ENCODE data around the gene LAMA4. TPM values are rescaled to one million over a fixed set of nuclear protein-coding genes. Genes with fewer than 3 reads are reported as not detected.

LAMA4 gene
- total RNA-seq, 1 donor from 2014 or later = 18.0 TPM

- no peak overlapping the region for H3K4me3 Mint-ChIP-seq
- peak overlapping the region; percentile 19 for H3K27ac Mint-ChIP-seq (ENCODE audit: unreplicated experiment)
- no peak for DNase-seq (ENCODE audit: low read depth, low spot score)
- no peaks in the 10 kb centered on the region for H3K27me3 Mint-ChIP-seq (ENCODE audit: low read depth)
- TF ChIP-seq CTCF (conservative IDR thresholded peaks at IDR 0.05) = no peak
- H3K9me3 Mint-ChIP-seq = no peaks in the 10 kb centered on the region
- no peaks in the 10 kb centered on the region for H3K4me1 Mint-ChIP-seq
- H3K36me3 Mint-ChIP-seq (ENCODE audit: low read depth) = peaks cover 9% of the 10 kb centered on the region
These were observed 17.3 kb downstream of the LAMA4 start for GRCh38 chr6:112237066-112237465.

DNA sequence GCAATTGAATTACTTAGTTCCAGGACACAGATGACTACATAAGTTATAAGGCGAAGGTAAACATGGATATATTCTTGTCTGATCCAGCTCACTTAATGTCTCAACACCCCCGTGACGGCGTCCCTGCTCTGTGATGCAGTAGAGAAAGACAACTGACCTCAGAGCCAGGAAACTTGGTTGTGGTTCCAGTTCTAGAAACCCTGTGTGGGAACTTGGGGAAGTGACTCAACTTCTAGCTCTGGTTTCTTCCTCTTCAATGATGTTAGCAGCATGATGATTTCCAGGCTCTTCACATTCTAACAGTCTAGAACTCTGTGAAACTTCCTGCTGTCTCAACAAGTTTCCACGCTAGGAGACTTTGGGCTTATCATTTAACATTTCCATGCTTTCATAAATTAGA, 18.4 kb downstream of the LAMA4 start:
- Mint-ChIP-seq H3K27me3 (ENCODE audit: low read depth) (no peaks in the 10 kb centered on the region), H3K4me1 (no peaks in the 10 kb centered on the region), H3K36me3 (ENCODE audit: low read depth) (peaks cover 9% of the 10 kb centered on the region), H3K27ac (ENCODE audit: unreplicated experiment) (no peak overlapping the region), H3K4me3 (no peak overlapping the region), H3K9me3 (peaks cover 1% of the 10 kb centered on the region)
- no peak for DNase-seq (ENCODE audit: low read depth, low spot score)
- TF ChIP-seq CTCF (conservative IDR thresholded peaks at IDR 0.05) = no peak

- Mint-ChIP-seq H3K9me3 (peaks cover 2% of the 10 kb centered on the region), H3K4me1 (no peaks in the 10 kb centered on the region), H3K27ac (ENCODE audit: unreplicated experiment) (no peak overlapping the region), H3K36me3 (ENCODE audit: low read depth) (peaks cover 6% of the 10 kb centered on the region), H3K4me3 (no peak overlapping the region), H3K27me3 (ENCODE audit: low read depth) (no peaks in the 10 kb centered on the region)
- no peak for DNase-seq (ENCODE audit: low read depth, low spot score)
- TF ChIP-seq CTCF (conservative IDR thresholded peaks at IDR 0.05) = no peak
These were observed 19.8 kb downstream of the LAMA4 start for GRCh38 chr6:112234601-112235000.

- no peak for TF ChIP-seq CTCF (conservative IDR thresholded peaks at IDR 0.05)
- DNase-seq (ENCODE audit: low read depth, low spot score) = no peak
- no peak overlapping the region for H3K4me3 Mint-ChIP-seq
- no peak overlapping the region for H3K27ac Mint-ChIP-seq (ENCODE audit: unreplicated experiment)
- peaks cover 2% of the 10 kb centered on the region for H3K9me3 Mint-ChIP-seq
- H3K36me3 Mint-ChIP-seq (ENCODE audit: low read depth) = peaks cover 6% of the 10 kb centered on the region
- peaks cover 4% of the 10 kb centered on the region for H3K4me1 Mint-ChIP-seq
- H3K27me3 Mint-ChIP-seq (ENCODE audit: low read depth) = no peaks in the 10 kb centered on the region
These were observed 20.5 kb downstream of the LAMA4 start for GRCh38 chr6:112233847-112234246.

DNA sequence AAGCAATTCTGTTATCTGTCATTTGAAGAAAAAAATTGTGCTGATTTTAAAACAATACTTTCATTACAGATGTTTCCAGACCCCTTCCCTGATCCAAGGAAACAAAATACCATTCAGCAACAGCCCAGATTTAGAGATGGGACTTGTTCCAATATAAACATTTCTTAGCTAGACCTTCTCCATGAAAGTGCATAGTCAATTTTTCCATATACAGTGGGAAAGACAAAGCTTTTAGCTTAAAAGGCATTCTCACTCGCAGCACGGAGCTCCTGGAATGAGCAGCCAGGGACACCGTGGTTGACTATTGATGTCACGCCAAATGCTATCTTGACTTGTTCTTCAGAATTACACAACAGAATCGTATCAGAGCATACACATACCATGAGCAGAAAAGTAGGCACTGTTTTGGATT, 21.5 kb downstream of the LAMA4 start:
- peaks cover 5% of the 10 kb centered on the region for H3K9me3 Mint-ChIP-seq
- peaks cover 10% of the 10 kb centered on the region for H3K4me1 Mint-ChIP-seq
- H3K36me3 Mint-ChIP-seq (ENCODE audit: low read depth) = peaks cover 4% of the 10 kb centered on the region
- no peaks in the 10 kb centered on the region for H3K27me3 Mint-ChIP-seq (ENCODE audit: low read depth)
- no peak for DNase-seq (ENCODE audit: low read depth, low spot score)
- no peak overlapping the region for H3K27ac Mint-ChIP-seq (ENCODE audit: unreplicated experiment)
- TF ChIP-seq CTCF (conservative IDR thresholded peaks at IDR 0.05) = no peak
- H3K4me3 Mint-ChIP-seq = no peak overlapping the region

GRCh38 chr6:112231594-112232060, 22.7 kb downstream of the LAMA4 start:
- H3K4me3 Mint-ChIP-seq = no peak overlapping the region
- H3K27me3 Mint-ChIP-seq (ENCODE audit: low read depth) = no peaks in the 10 kb centered on the region
- H3K36me3 Mint-ChIP-seq (ENCODE audit: low read depth) = no peaks in the 10 kb centered on the region
- peaks cover 5% of the 10 kb centered on the region for H3K9me3 Mint-ChIP-seq
- no peak overlapping the region for H3K27ac Mint-ChIP-seq (ENCODE audit: unreplicated experiment)
- peaks cover 10% of the 10 kb centered on the region for H3K4me1 Mint-ChIP-seq
- no peak for DNase-seq (ENCODE audit: low read depth, low spot score)
- TF ChIP-seq CTCF (conservative IDR thresholded peaks at IDR 0.05) = no peak

Data from neural crest cell (in vitro differentiated cells).